Lower lobe of right lung (tissue), 2 donors: ENCODE measurements around the gene PTGS1. TPM values are rescaled to one million over a fixed set of nuclear protein-coding genes. Genes with fewer than 3 reads are reported as not detected.

Source experiments
- ATAC-seq, 2 donors: fragments of 200-7000 bp; cut with Tn5 transposase; one replicate each; pipeline ENCODE4 v1.9.1; 2020 to 2022; ENCODE audit warnings: mild to moderate bottlenecking in 2 of 2, moderate library complexity in 2 of 2
- DNase-seq: peaks from one replicate; pipeline ENCODE4 v3.0.0-alpha.2; 2020
- H3K27ac ChIP-seq: fragments of 200-600 bp; one replicate; pipeline ENCODE4 v1.8.0; 2022
- H3K27me3 ChIP-seq: fragments of 200-600 bp; one replicate; pipeline ENCODE4 v1.8.0; 2022; ENCODE audit warnings: low read depth
- H3K36me3 ChIP-seq: fragments of 200-600 bp; one replicate; pipeline ENCODE4 v1.8.0; 2022; ENCODE audit warnings: mild to moderate bottlenecking
- H3K4me1 ChIP-seq: fragments of 200-600 bp; one replicate; pipeline ENCODE4 v1.8.0; 2022
- H3K4me3 ChIP-seq: fragments of 200-600 bp; one replicate; pipeline ENCODE4 v1.8.0; 2022; ENCODE audit warnings: mild to moderate bottlenecking
- H3K9me3 ChIP-seq: fragments of 200-600 bp; one replicate; pipeline ENCODE4 v1.8.0; 2022
- intact Hi-C: fragments of 100-400 bp; cut with DNase I; formaldehyde crosslinking; loops from one replicate; pipeline ENCODE4 v1.11.0; 2022
- total RNA-seq: library from RNA; stranded (reverse); fragmentation: NEBNext Ultra II Directional; extraction: Animal tissue kit (Norgen Biotek cat#: 25700); gene quantifications from one replicate; pipeline ENCODE4 v1.2.1, GENCODE V29; 2021
- TF ChIP-seq, protein P1 (sequence below): fragments of 200-600 bp; IDR thresholded peaks from one replicate; pipeline ENCODE4 v1.8.0; 2022; ENCODE audit warnings: antibody characterized with exemption, mild to moderate bottlenecking
- donor health status: DM: no; HTN: yes; CAD: no; lungs with severe emphysema.

Gene PTGS1
- total RNA-seq, 1 donor from 2014 or later, result 14.9 TPM

DNA sequence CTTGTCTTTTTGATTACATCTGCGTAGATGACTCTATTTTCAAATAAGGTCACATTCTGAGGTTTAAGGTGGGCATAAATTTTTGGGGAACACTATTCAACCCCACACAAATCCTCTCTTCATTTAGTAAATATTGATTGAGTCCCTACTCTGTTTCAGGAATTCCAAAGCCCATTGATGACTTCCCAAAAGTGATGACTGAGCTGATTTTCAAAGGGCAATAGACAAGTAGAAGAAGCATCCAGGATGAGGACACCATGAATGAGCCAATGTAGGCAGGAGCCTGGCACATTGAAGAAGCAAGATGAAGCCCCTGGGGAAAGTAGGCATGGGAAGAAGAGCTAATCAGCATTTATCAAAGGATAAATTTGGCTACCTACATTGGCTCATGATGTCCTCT lies 71.7 kb downstream of the PTGS1 start:
- H3K27ac ChIP-seq, result no peak overlapping the region
- no peaks in the 10 kb centered on the region for H3K4me1 ChIP-seq
- no peak overlapping the region for H3K4me3 ChIP-seq
- TF ChIP-seq, protein P1, sequence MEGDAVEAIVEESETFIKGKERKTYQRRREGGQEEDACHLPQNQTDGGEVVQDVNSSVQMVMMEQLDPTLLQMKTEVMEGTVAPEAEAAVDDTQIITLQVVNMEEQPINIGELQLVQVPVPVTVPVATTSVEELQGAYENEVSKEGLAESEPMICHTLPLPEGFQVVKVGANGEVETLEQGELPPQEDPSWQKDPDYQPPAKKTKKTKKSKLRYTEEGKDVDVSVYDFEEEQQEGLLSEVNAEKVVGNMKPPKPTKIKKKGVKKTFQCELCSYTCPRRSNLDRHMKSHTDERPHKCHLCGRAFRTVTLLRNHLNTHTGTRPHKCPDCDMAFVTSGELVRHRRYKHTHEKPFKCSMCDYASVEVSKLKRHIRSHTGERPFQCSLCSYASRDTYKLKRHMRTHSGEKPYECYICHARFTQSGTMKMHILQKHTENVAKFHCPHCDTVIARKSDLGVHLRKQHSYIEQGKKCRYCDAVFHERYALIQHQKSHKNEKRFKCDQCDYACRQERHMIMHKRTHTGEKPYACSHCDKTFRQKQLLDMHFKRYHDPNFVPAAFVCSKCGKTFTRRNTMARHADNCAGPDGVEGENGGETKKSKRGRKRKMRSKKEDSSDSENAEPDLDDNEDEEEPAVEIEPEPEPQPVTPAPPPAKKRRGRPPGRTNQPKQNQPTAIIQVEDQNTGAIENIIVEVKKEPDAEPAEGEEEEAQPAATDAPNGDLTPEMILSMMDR, result no peak
- no peaks in the 10 kb centered on the region for H3K27me3 ChIP-seq
- intact Hi-C loops, result no loop called here
- no peaks in the 10 kb centered on the region for H3K36me3 ChIP-seq
- ATAC-seq (no peak), DNase-seq (no peak)
- peaks cover 8% of the 10 kb centered on the region for H3K9me3 ChIP-seq

DNA sequence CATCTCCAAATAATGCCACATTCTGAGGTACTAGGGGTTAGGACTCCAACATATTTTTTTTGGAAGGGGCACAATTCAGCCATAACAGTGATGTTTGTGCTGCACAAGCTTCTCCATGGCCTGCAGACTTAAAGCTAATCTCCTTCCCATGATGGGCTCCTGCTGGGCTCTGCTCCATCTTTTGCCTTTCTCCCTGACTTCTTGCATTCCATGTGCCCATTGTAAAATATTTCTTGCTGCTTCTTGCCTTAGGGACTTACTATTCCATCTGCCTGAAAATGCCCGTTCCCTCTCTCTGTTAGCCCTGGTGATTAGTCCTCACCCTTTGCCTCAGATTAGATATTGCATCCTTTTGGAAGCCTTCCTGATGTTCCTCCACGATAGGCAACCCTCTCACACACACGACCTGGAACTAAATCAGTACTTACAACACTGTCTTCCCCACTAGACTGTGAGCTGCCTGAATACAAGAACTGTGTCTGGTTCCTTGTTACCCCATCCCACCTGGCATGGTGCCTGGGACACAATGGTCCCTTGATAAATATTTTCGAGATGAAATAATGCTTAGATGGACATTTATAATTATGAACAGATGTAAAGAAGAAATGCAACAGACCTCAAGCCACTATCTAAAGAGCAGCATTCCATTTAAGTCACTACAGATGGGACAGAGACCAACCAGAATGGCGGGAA lies 73.4 kb downstream of the PTGS1 start:
- DNase-seq, result no peak

More for the DNA sequence above, 73.4 kb downstream of the PTGS1 start:
- no peaks in the 10 kb centered on the region for H3K27me3 ChIP-seq
- H3K4me1 ChIP-seq, result no peaks in the 10 kb centered on the region
- TF ChIP-seq, protein P1, result no peak
- H3K36me3 ChIP-seq, result no peaks in the 10 kb centered on the region
- intact Hi-C loops, result no loop called here
- no peak overlapping the region for H3K4me3 ChIP-seq
- peaks cover 8% of the 10 kb centered on the region for H3K9me3 ChIP-seq
- no peak overlapping the region for H3K27ac ChIP-seq
- no peak for ATAC-seq

Other genes with a start within 250 kb of the PTGS1 start
- gene NDUFA8, start 211.2 kb upstream of the PTGS1 start, total RNA-seq, result 38.5 TPM
- gene MORN5, start 211.1 kb upstream of the PTGS1 start, total RNA-seq, result 7.7 TPM
- 8.1 TPM for gene LHX6, start 142.1 kb upstream of the PTGS1 start, total RNA-seq
- gene RBM18, start 106.2 kb upstream of the PTGS1 start, total RNA-seq, result 21.7 TPM
- 30.2 TPM for gene MRRF, start 106.1 kb upstream of the PTGS1 start, total RNA-seq
- not detected for gene OR1J1, start 106.9 kb downstream of the PTGS1 start, total RNA-seq
- gene OR1J2, start 139.8 kb downstream of the PTGS1 start, total RNA-seq, result not detected
- not detected for gene OR1J4, start 148.1 kb downstream of the PTGS1 start, total RNA-seq
- gene OR1N1, start 156.3 kb downstream of the PTGS1 start, total RNA-seq, result not detected
- gene OR1N2, start 182.1 kb downstream of the PTGS1 start, total RNA-seq, result not detected
- 0.27 TPM for gene OR1L8, start 212.4 kb downstream of the PTGS1 start, total RNA-seq
- not detected for gene OR1Q1, start 243.7 kb downstream of the PTGS1 start, total RNA-seq